Neural cell (in vitro differentiated cells): ENCODE results near the gene GFRA4. TPM values are rescaled to one million over a fixed set of nuclear protein-coding genes. Genes with fewer than 3 reads are reported as not detected.
A peak's percentile ranks its signal among the peaks of the same experiment; 100 is the strongest.

Source experiments
- H2AFZ ChIP-seq: fragments of 200-600, 300-800 bp; sonication (generic), shearing (Covaris generic); 2 replicates; pipeline ENCODE4 v1.6.0; 2014; ENCODE audit warnings: low read depth, mild to moderate bottlenecking, antibody characterized with exemption, low read length, moderate library complexity
- H3F3A ChIP-seq: fragments of 200-600 bp; shearing (Covaris generic); 2 replicates; pipeline ENCODE4 v1.6.1; 2016; ENCODE audit warnings: mild to moderate bottlenecking, moderate library complexity, mixed read lengths, antibody characterized with exemption, low read length; ENCODE audit not compliant: insufficient read depth, poor library complexity, severe bottlenecking
- H3K27ac ChIP-seq: fragments of 200-600, 300-800 bp; sonication (generic), shearing (Covaris generic); 2 replicates; pipeline ENCODE4 v1.5.1; 2014; ENCODE audit warnings: mild to moderate bottlenecking, low read length, moderate library complexity
- H3K27me3 ChIP-seq: fragments of 300-800, 200-600 bp; sonication (generic), shearing (Covaris generic); 2 replicates; pipeline ENCODE4 v1.6.0; 2014; ENCODE audit warnings: mild to moderate bottlenecking, low read depth, low read length, moderate library complexity; ENCODE audit not compliant: insufficient read depth
- H3K36me3 ChIP-seq: fragments of 300-800, 200-600 bp; sonication (generic), shearing (Covaris generic); 2 replicates; pipeline ENCODE4 v1.5.1; 2014; ENCODE audit warnings: mild to moderate bottlenecking, antibody characterized with exemption, low read length, moderate library complexity; ENCODE audit not compliant: insufficient read depth
- H3K4me2 ChIP-seq: fragments of 300-800, 200-600 bp; sonication (generic), shearing (Covaris generic); 2 replicates; pipeline ENCODE4 v1.6.0; 2014; ENCODE audit warnings: mild to moderate bottlenecking, low read length
- H3K4me3 ChIP-seq: fragments of 300-800, 200-600 bp; sonication (generic), shearing (Covaris generic); 2 replicates; pipeline ENCODE4 v1.5.1; 2014; ENCODE audit warnings: mild to moderate bottlenecking, low read length, moderate library complexity
- H3K79me2 ChIP-seq: fragments of 200-600 bp; shearing (Covaris generic); replicated peaks from 2 replicates; pipeline ENCODE4 v1.6.0; 2014; ENCODE audit warnings: mild to moderate bottlenecking, low read length, moderate library complexity; ENCODE audit not compliant: insufficient read depth
- H3K9ac ChIP-seq: fragments of 300-800, 200-600 bp; sonication (generic), shearing (Covaris generic); 2 replicates; pipeline ENCODE4 v1.6.1; 2016; ENCODE audit warnings: mild to moderate bottlenecking, low read length, mixed read lengths
- H3K9me2 ChIP-seq: fragments of 200-600 bp; shearing (Covaris generic); 2 replicates; pipeline ENCODE4 v1.6.1; 2016; ENCODE audit warnings: mild to moderate bottlenecking, low read length, mixed read lengths; ENCODE audit not compliant: insufficient read depth
- H3K9me3 ChIP-seq: fragments of 200-600, 300-800 bp; sonication (generic), shearing (Covaris generic); 2 replicates; pipeline ENCODE4 v1.6.1; 2016; ENCODE audit warnings: mild to moderate bottlenecking, mixed run types, low read length, moderate library complexity, mixed read lengths
- H4K20me1 ChIP-seq: fragments of 200-600 bp; shearing (Covaris generic); 2 replicates; pipeline ENCODE4 v1.6.1; 2016; ENCODE audit warnings: mild to moderate bottlenecking, mixed run types; ENCODE audit not compliant: insufficient read depth
- CTCF ChIP-seq: fragments of 450-650 bp; IDR thresholded peaks from 2 replicates; pipeline ENCODE4 v1.5.1; 2014; ENCODE audit warnings: antibody characterized with exemption, mild to moderate bottlenecking, moderate library complexity; ENCODE audit not compliant: poor library complexity, severe bottlenecking
- EP300 ChIP-seq: fragments of 450-650 bp; conservative IDR thresholded peaks from 2 replicates; pipeline ENCODE4 v1.6.1; 2014; ENCODE audit warnings: antibody characterized with exemption, mild to moderate bottlenecking, moderate library complexity; ENCODE audit not compliant: poor library complexity, severe bottlenecking
- EZH2 ChIP-seq: fragments of 200-600, 300-800 bp; shearing (Covaris generic), sonication (generic); IDR thresholded peaks from 2 replicates; pipeline ENCODE4 v1.6.1; 2014; ENCODE audit warnings: antibody characterized with exemption, low read length, borderline replicate concordance, mild to moderate bottlenecking; ENCODE audit not compliant: insufficient read depth, poor library complexity, severe bottlenecking
- MXI1 ChIP-seq: fragments of 450-650 bp; conservative IDR thresholded peaks from 2 replicates; pipeline ENCODE4 v1.6.1; 2014; ENCODE audit warnings: antibody characterized with exemption, mild to moderate bottlenecking; ENCODE audit not compliant: poor library complexity, severe bottlenecking
- POLR2AphosphoS5 ChIP-seq: IDR thresholded peaks from 2 replicates; pipeline ENCODE4 v1.6.1; 2012
- RAD21 ChIP-seq: fragments of 450-650 bp; conservative IDR thresholded peaks from 2 replicates; pipeline ENCODE4 v1.6.1; 2014; ENCODE audit warnings: antibody characterized with exemption, mild to moderate bottlenecking, moderate library complexity
- REST ChIP-seq: IDR thresholded peaks from 2 replicates; pipeline ENCODE4 v1.6.1; 2012; ENCODE audit warnings: borderline replicate concordance
- SMC3 ChIP-seq: fragments of 450-650 bp; conservative IDR thresholded peaks from 2 replicates; pipeline ENCODE4 v1.6.1; 2014; ENCODE audit warnings: antibody characterized with exemption, mild to moderate bottlenecking, moderate library complexity; ENCODE audit not compliant: poor library complexity
- TAF1 ChIP-seq: IDR thresholded peaks from 2 replicates; pipeline ENCODE4 v1.6.1; 2012; ENCODE audit warnings: low read depth
- polyA plus RNA-seq: library from polyadenylated mRNA; depleted of rRNA; stranded (reverse); fragments of >200 nt; gene quantifications from 2 replicates; pipeline ENCODE4 v1.2.3, GENCODE V29; 2014

The GFRA4 gene
- polyA plus RNA-seq, 1 donor from 2014 or later, result not detected

DNA sequence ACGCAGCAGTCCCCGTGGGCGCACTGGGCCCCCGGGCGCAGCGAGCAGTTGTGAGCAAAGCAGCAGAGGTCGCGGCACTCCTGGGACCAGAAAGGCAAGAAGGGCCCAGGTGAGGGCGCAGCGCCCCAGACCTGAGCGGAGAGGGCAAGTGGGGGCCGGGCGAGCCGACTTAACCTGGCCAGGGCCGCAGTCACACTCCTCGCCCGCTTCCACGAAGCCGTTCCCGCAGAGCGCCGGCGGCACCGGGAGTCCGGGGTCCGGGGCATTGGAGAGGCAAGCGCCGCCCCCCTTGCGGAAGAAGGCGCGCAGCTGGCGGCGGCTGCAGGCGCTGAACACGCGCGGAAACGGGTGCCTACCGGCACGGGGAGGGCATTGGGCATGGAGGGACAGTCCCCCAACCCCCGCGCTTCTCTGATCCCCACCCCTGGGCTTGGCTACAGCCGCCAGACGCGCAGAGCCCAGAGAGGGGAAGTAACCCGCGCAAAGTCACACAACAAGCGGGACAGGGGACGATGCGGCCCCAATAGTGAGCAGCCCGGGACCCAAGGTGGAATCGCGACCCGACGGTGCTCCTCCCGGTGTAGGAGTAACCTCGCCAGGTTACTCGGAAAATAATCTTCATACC lies 9.5 kb upstream of the GFRA4 start:
- TF ChIP-seq SMC3 (no peak), RAD21 (no peak), TAF1 (no peak), EP300 (no peak), CTCF (no peak)
- H3K36me3 ChIP-seq, result no peaks in the 10 kb centered on the region
- peak overlapping the region; percentile 51 for H3K4me3 ChIP-seq
- H3K9ac ChIP-seq, result no peak overlapping the region
- no peaks in the 10 kb centered on the region for H3F3A ChIP-seq
- no peaks in the 10 kb centered on the region for H3K79me2 ChIP-seq
- H3K27me3 ChIP-seq, result peaks cover 36% of the 10 kb centered on the region
- no peaks in the 10 kb centered on the region for H3K9me3 ChIP-seq
- H3K4me2 ChIP-seq, result no peak overlapping the region
- no peak overlapping the region for H3K27ac ChIP-seq
- H2AFZ ChIP-seq, result no peak overlapping the region
- no peaks in the 10 kb centered on the region for H3K9me2 ChIP-seq
- no peaks in the 10 kb centered on the region for H4K20me1 ChIP-seq

- Histone ChIP-seq H3K9me2 (no peaks in the 10 kb centered on the region), H3K27ac (no peak overlapping the region), H3K4me2 (no peak overlapping the region), H3K79me2 (no peaks in the 10 kb centered on the region), H3K27me3 (peaks cover 36% of the 10 kb centered on the region), H3F3A (no peaks in the 10 kb centered on the region), H3K36me3 (no peaks in the 10 kb centered on the region), H3K4me3 (peak overlapping the region; percentile 51), H3K9me3 (no peaks in the 10 kb centered on the region), H2AFZ (no peak overlapping the region), H3K9ac (no peak overlapping the region), H4K20me1 (no peaks in the 10 kb centered on the region)
- TF ChIP-seq RAD21 (no peak), EP300 (no peak), TAF1 (no peak), SMC3 (no peak), CTCF (no peak), MXI1 (no peak), POLR2AphosphoS5 (no peak), REST (no peak), EZH2 (no peak)
These were observed 8.9 kb upstream of the GFRA4 start for GRCh38 chr20:3671986-3672546.
